Fibroblast of mammary gland (primary cell): ENCODE results near the gene SMAD1.

Source experiments
- DNase-seq: peaks from one replicate; pipeline ENCODE4 v3.0.0-alpha.2; 2010; ENCODE audit warnings: low read depth
- H3K4me3 ChIP-seq: 2 replicates; pipeline ENCODE4 v1.5.1; 2011; ENCODE audit warnings: low read depth, mild to moderate bottlenecking, low read length, moderate library complexity; ENCODE audit not compliant: control insufficient read depth
- TF ChIP-seq, protein P1 (sequence below): conservative IDR thresholded peaks from 2 replicates; pipeline ENCODE4 v1.5.1; 2011; ENCODE audit warnings: low read depth, low read length, inconsistent platforms; ENCODE audit not compliant: control insufficient read depth, insufficient read depth

The SMAD1 gene

DNA sequence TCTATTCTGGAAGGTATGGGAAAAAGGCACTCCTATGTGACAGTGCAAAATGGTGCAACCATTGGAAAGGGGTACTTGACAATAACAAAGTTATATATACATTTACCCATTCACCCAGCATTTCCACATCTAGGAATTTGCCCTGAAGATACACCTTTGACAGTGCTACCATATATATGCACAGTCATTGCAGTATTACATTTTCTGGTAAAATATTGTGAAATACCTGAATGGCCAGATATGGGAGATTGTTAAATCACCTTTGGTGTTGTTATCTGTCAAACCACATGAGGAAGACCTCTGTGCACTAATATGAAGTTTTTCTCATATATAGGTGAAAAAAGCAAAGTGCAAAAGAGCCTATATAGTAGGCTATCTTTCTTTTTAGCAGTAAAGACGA is 53.5 kb downstream of the SMAD1 start:
- no peak overlapping the region for H3K4me3 ChIP-seq
- no peak for DNase-seq
- TF ChIP-seq, protein P1, sequence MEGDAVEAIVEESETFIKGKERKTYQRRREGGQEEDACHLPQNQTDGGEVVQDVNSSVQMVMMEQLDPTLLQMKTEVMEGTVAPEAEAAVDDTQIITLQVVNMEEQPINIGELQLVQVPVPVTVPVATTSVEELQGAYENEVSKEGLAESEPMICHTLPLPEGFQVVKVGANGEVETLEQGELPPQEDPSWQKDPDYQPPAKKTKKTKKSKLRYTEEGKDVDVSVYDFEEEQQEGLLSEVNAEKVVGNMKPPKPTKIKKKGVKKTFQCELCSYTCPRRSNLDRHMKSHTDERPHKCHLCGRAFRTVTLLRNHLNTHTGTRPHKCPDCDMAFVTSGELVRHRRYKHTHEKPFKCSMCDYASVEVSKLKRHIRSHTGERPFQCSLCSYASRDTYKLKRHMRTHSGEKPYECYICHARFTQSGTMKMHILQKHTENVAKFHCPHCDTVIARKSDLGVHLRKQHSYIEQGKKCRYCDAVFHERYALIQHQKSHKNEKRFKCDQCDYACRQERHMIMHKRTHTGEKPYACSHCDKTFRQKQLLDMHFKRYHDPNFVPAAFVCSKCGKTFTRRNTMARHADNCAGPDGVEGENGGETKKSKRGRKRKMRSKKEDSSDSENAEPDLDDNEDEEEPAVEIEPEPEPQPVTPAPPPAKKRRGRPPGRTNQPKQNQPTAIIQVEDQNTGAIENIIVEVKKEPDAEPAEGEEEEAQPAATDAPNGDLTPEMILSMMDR = no peak

DNA sequence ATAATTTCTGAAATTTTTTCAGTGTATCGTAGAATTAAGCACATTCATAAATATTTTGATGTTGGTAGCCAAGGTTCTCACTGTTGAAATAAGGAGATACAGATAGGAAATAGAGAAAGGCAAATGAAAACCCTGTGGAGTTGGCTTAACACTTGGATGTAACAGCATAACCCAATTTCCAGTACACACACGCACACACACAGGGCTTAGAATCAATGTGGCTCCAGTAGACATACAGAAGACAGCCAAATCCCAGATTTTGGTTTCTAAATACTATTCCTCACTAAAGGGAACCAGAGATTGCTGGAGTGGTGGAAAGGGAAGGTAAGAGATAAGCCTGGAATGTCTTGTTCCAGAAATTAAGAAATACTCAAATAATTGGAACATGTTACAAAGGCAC is 54.4 kb downstream of the SMAD1 start:
- TF ChIP-seq, protein P1 = no peak
- DNase-seq = no peak
- no peak overlapping the region for H3K4me3 ChIP-seq

DNA sequence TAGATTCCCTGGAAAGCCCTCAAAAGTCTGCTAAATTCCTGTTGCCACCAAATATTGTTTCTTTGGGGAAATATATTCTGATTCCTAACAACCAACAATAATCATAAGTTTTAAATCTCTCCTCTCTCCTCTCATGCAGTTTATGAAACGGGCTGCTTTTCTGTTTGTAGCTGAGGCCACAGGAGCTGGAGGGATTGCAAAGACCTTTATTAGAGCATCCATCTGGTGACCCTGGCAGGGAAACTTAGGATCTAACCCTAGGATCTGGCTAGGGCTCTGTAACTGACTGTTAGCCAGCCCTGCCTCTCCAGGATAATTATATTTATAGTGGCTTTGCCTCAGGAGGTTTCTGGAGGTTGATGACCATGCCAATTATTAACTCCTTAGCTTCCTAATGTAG is 56.9 kb downstream of the SMAD1 start:
- H3K4me3 ChIP-seq = no peak overlapping the region
- TF ChIP-seq, protein P1 = no peak
- no peak for DNase-seq

DNA sequence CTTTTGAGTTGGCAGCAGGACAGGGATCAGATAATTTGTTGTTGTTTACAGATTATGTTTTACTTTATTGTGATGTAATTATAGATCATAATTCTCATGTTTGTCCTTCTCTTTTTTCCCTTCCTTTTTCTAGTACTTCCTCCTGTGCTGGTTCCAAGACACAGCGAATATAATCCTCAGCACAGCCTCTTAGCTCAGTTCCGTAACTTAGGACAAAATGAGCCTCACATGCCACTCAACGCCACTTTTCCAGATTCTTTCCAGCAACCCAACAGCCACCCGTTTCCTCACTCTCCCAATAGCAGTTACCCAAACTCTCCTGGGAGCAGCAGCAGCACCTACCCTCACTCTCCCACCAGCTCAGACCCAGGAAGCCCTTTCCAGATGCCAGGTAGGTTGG is 58.0 kb downstream of the SMAD1 start:
- no peak for DNase-seq
- TF ChIP-seq, protein P1 = no peak
- H3K4me3 ChIP-seq = no peak overlapping the region

DNA sequence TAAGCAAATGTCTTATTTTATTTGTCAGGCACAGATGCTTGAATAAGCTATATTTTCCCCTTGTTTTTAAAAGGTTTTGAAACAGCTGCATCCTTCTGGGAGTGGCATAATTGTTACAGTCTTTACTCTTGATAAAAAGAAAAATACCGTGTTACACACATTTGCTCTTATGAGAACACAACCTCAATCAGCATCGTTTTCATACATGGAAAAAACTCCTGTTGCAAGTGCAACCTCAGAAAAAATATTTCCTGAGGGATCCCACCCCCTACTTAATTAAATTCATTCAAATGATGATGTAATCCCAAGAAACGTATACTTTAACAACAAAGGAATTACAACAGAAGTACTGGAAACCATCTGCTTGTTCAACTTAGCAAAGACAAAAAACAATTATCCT is 58.6 kb downstream of the SMAD1 start:
- peak; percentile 23 for DNase-seq
- no peak overlapping the region for H3K4me3 ChIP-seq
- TF ChIP-seq, protein P1 = no peak

DNA sequence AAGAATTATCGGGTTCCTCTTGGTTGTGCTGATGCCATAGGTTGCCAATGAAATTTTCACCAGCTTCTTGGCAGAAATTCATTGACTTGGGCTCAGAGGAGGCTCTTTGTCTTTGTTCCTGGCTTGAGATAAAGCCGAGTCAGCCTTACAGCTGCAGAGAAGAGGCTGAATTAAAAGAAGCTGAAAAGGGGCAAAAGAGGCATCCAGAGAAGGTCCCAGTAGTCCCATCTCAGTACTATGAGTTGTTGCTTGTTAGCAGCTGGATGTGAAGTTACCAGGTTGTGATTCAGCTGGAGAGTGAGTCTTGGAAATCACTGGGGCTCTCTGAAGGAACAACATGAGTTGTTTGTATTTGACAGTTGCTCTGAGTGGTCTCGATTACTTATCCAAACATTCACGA is 59.7 kb downstream of the SMAD1 start:
- peak; percentile 41 for DNase-seq
- no peak overlapping the region for H3K4me3 ChIP-seq
- TF ChIP-seq, protein P1 = no peak

DNA sequence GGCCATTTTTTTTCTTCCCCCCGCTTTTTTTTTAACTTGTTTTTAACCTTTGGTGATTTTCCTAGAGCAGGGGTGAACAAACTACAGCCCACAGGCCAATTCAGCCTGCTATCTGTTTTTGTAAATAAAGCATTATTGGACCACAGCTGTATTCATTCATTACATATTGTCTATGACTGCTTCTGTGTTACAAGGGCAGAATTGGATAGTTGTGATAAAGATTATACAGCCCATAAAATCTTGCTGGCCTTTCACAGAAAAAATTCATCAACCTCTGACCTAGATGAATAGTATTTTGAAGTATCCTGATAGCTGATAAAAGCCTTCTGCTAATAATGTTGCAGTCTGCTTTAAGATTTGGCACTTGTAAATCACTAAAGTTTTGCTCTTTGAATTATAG is 63.4 kb downstream of the SMAD1 start:
- TF ChIP-seq, protein P1 = no peak
- DNase-seq = no peak
- no peak overlapping the region for H3K4me3 ChIP-seq
